ENCODE measurements around the gene SHROOM2. TPM values are rescaled to one million over a fixed set of nuclear protein-coding genes. Genes with fewer than 3 reads are reported as not detected.
"Not testable (repeated sequence)": the region's sequence is repeated elsewhere in the genome, so short reads cannot be mapped to it uniquely, and the experiment has no call there.

Gene SHROOM2
- total RNA-seq, 1 donor, result not detected

GRCh38 chrX:9794495-9794894, 8.3 kb downstream of the SHROOM2 start:
- no peak for DNase-seq (ENCODE audit: low read depth)
- H3K4me3 ChIP-seq (ENCODE audit: low read depth, low read length), result no peak overlapping the region
- no peak for TF ChIP-seq CTCF (IDR thresholded peaks at IDR 0.05; ENCODE audit: insufficient read depth, low read length)

- no peak for TF ChIP-seq CTCF (IDR thresholded peaks at IDR 0.05; ENCODE audit: insufficient read depth, low read length)
- no peak overlapping the region for H3K4me3 ChIP-seq (ENCODE audit: low read depth, low read length)
- DNase-seq (ENCODE audit: low read depth), result no peak
These were observed 11.4 kb downstream of the SHROOM2 start for GRCh38 chrX:9797384-9798360.

GRCh38 chrX:9802737-9803136, 16.5 kb downstream of the SHROOM2 start:
- no peak for DNase-seq (ENCODE audit: low read depth)
- no peak for TF ChIP-seq CTCF (IDR thresholded peaks at IDR 0.05; ENCODE audit: insufficient read depth, low read length)
- no peak overlapping the region for H3K4me3 ChIP-seq (ENCODE audit: low read depth, low read length)

GRCh38 chrX:9804444-9804843, 18.2 kb downstream of the SHROOM2 start:
- no peak for DNase-seq (ENCODE audit: low read depth)
- TF ChIP-seq CTCF (IDR thresholded peaks at IDR 0.05; ENCODE audit: insufficient read depth, low read length), result no peak
- H3K4me3 ChIP-seq (ENCODE audit: low read depth, low read length), result no peak overlapping the region

GRCh38 chrX:9805956-9806355, 19.7 kb downstream of the SHROOM2 start:
- no peak overlapping the region for H3K4me3 ChIP-seq (ENCODE audit: low read depth, low read length)
- DNase-seq (ENCODE audit: low read depth), result no peak
- no peak for TF ChIP-seq CTCF (IDR thresholded peaks at IDR 0.05; ENCODE audit: insufficient read depth, low read length)

GRCh38 chrX:9807355-9808182, 21.3 kb downstream of the SHROOM2 start:
- no peak overlapping the region for H3K4me3 ChIP-seq (ENCODE audit: low read depth, low read length)
- no peak for TF ChIP-seq CTCF (IDR thresholded peaks at IDR 0.05; ENCODE audit: insufficient read depth, low read length)
- DNase-seq (ENCODE audit: low read depth), result no peak

- not testable (repeated sequence) for H3K4me3 ChIP-seq (ENCODE audit: low read depth, low read length)
These were observed 23.6 kb downstream of the SHROOM2 start for GRCh38 chrX:9809876-9810275.

GRCh38 chrX:9811086-9811485, 24.9 kb downstream of the SHROOM2 start:
- not testable (repeated sequence) for DNase-seq (ENCODE audit: low read depth); H3K4me3 ChIP-seq (ENCODE audit: low read depth, low read length)

More at GRCh38 chrX:9809876-9810275, 23.6 kb downstream of the SHROOM2 start:
- not testable (repeated sequence) for DNase-seq (ENCODE audit: low read depth)

All from fibroblast of the aortic adventitia (primary cell).